H1 (cell line): Measurements from ENCODE around the gene EXOSC10. TPM values are rescaled to one million over a fixed set of nuclear protein-coding genes. Genes with fewer than 3 reads are reported as not detected.

Source experiments
- BCL11A ChIP-seq, 2 experiments: IDR thresholded peaks; one replicate each; pipeline ENCODE4 v1.6.1; 2011; ENCODE audit warnings: low read depth in 2 of 2, low read length in 2 of 2, mild to moderate bottlenecking in 2 of 2
- CEBPB ChIP-seq: IDR thresholded peaks from 2 replicates; pipeline ENCODE4 v1.6.1; 2012; ENCODE audit warnings: low read depth, low read length
- CTBP2 ChIP-seq: IDR thresholded peaks from 2 replicates; pipeline ENCODE4 v1.7.0; 2011; ENCODE audit warnings: borderline replicate concordance, mild to moderate bottlenecking, moderate library complexity, mixed read lengths, low read length; ENCODE audit not compliant: insufficient read depth, insufficient read length
- EGR1 ChIP-seq: IDR thresholded peaks from 2 replicates; pipeline ENCODE4 v1.6.1; 2011; ENCODE audit warnings: low read depth, low read length, borderline replicate concordance
- GTF2F1 ChIP-seq: IDR thresholded peaks from 2 replicates; pipeline ENCODE4 v1.6.1; 2012; ENCODE audit warnings: low read depth, low read length, improper control_type of control experiment, borderline replicate concordance
- KDM1A ChIP-seq: fragments of 200-600, 300-600 bp; sonication (generic); IDR thresholded peaks from 2 replicates; pipeline ENCODE4 v1.7.1; 2016; ENCODE audit warnings: mild to moderate bottlenecking, low read length, borderline replicate concordance
- KDM5A ChIP-seq: fragments of 200-600 bp; IDR thresholded peaks from 2 replicates; pipeline ENCODE4 v1.7.1; 2012; ENCODE audit warnings: mild to moderate bottlenecking, low read length, inconsistent platforms, mixed read lengths
- SIX5 ChIP-seq: IDR thresholded peaks from 2 replicates; pipeline ENCODE4 v1.6.1; 2011; ENCODE audit warnings: mild to moderate bottlenecking, low read depth, low read length
- SRF ChIP-seq: IDR thresholded peaks from 2 replicates; pipeline ENCODE4 v1.6.1; 2011; ENCODE audit warnings: mild to moderate bottlenecking, low read depth, low read length, moderate library complexity
- polyA plus RNA-seq, 7 experiments: library from polyadenylated mRNA; depleted of rRNA in 3 of 7; stranded (reverse) in 5 of 7; unstranded in 2 of 7; fragments of >200 nt in 5 of 7; fragments of 200-250 nt in 2 of 7; gene quantifications; 1 replicate in 5 of 7; 2 replicates in 1 of 7; 4 replicates in 1 of 7; pipeline versions ENCODE4 v1.2.1 to v1.2.3, GENCODE V29; 2011 to 2013; ENCODE audit warnings: missing spikeins in 2 of 7, mixed read lengths in 2 of 7
- total RNA-seq: library from RNA; stranded (reverse); fragmentation: NEBNext Ultra II Directional; extraction: Animal tissue kit (Norgen Biotek cat#: 25700); gene quantifications from 2 replicates; pipeline ENCODE4 v1.2.1, GENCODE V29; 2021

EXOSC10 gene
- total and polyA plus RNA-seq, 2 of the 8 experiments (the other 6 are each of a cell fraction or from before 2014, with no cell fraction given) = 57.9 to 86.1 TPM

DNA sequence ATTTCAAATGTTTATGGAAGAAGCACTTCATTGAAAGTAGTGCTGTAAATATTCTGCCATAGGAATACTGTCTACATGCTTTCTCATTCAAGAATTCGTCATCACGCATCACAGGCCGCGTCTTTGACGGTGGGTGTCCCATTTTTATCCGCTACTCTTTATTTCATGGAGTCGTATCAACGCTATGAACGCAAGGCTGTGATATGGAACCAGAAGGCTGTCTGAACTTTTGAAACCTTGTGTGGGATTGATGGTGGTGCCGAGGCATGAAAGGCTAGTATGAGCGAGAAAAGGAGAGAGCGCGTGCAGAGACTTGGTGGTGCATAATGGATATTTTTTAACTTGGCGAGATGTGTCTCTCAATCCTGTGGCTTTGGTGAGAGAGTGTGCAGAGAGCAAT lies 76.5 kb downstream of the EXOSC10 start (continued):
- no peak for TF ChIP-seq KDM1A
- no peak for TF ChIP-seq CEBPB
- no peak for TF ChIP-seq CTBP2
- no peak for TF ChIP-seq GTF2F1
- no peak for TF ChIP-seq BCL11A (IDR thresholded peaks at IDR 0.05; ENCODE audit: low read depth in 2 of 2, low read length in 2 of 2)
- TF ChIP-seq SRF = no peak
- TF ChIP-seq SIX5 = no peak
- TF ChIP-seq KDM5A = no peak
- TF ChIP-seq EGR1 = no peak
